KMS-11 (cell line): Measurements from ENCODE around the gene TMTC4.
"Not testable (repeated sequence)": the region's sequence is repeated elsewhere in the genome, so short reads cannot be mapped to it uniquely, and the experiment has no call there.

Experiments
- H2AFZ ChIP-seq: fragments of 200-600 bp; sonication (generic); 2 replicates; pipeline ENCODE4 v1.6.1; 2016; ENCODE audit warnings: antibody characterized with exemption, mixed run types, low read depth
- H3K27ac ChIP-seq: fragments of 200-600 bp; sonication (generic); 2 replicates; pipeline ENCODE4 v1.6.1; 2016; ENCODE audit warnings: mild to moderate bottlenecking, mixed run types
- H3K27me3 ChIP-seq: fragments of 200-600 bp; sonication (generic); 2 replicates; pipeline ENCODE4 v1.6.1; 2017; ENCODE audit warnings: mild to moderate bottlenecking, low read depth, mixed run types, moderate library complexity; ENCODE audit not compliant: insufficient read depth
- H3K36me3 ChIP-seq: fragments of 200-600 bp; sonication (generic); 2 replicates; pipeline ENCODE4 v1.6.1; 2017; ENCODE audit warnings: mild to moderate bottlenecking, mixed run types; ENCODE audit not compliant: insufficient read depth
- H3K4me1 ChIP-seq: fragments of 200-600 bp; sonication (generic); 2 replicates; pipeline ENCODE4 v1.6.1; 2016; ENCODE audit warnings: mild to moderate bottlenecking, low read depth, mixed run types; ENCODE audit not compliant: poor library complexity, severe bottlenecking
- H3K4me2 ChIP-seq: fragments of 200-600 bp; sonication (generic); 2 replicates; pipeline ENCODE4 v1.7.0; 2016; ENCODE audit warnings: mild to moderate bottlenecking, mixed run types
- H3K4me3 ChIP-seq: fragments of 200-600 bp; sonication (generic); IDR thresholded peaks from 2 replicates; pipeline ENCODE4 v1.6.1; 2017; ENCODE audit warnings: low read depth, low read length, mixed read lengths; ENCODE audit not compliant: insufficient read depth
- H3K79me2 ChIP-seq: fragments of 200-600 bp; sonication (generic); 2 replicates; pipeline ENCODE4 v1.6.1; 2016; ENCODE audit warnings: low read depth, mixed run types; ENCODE audit not compliant: insufficient read depth
- H3K9ac ChIP-seq: fragments of 200-600 bp; sonication (generic); 2 replicates; pipeline ENCODE4 v1.6.1; 2016; ENCODE audit warnings: mild to moderate bottlenecking, mixed run types
- H4K20me1 ChIP-seq: fragments of 200-600 bp; sonication (generic); 2 replicates; pipeline ENCODE4 v1.6.1; 2016; ENCODE audit warnings: mild to moderate bottlenecking, mixed run types; ENCODE audit not compliant: insufficient read depth
- CTCF ChIP-seq: fragments of 200-600 bp; sonication (generic); conservative IDR thresholded peaks from 2 replicates; pipeline ENCODE4 v1.6.1; 2017; ENCODE audit warnings: low read depth, mild to moderate bottlenecking, antibody characterized with exemption, low read length, moderate library complexity, mixed read lengths

TMTC4 gene

DNA sequence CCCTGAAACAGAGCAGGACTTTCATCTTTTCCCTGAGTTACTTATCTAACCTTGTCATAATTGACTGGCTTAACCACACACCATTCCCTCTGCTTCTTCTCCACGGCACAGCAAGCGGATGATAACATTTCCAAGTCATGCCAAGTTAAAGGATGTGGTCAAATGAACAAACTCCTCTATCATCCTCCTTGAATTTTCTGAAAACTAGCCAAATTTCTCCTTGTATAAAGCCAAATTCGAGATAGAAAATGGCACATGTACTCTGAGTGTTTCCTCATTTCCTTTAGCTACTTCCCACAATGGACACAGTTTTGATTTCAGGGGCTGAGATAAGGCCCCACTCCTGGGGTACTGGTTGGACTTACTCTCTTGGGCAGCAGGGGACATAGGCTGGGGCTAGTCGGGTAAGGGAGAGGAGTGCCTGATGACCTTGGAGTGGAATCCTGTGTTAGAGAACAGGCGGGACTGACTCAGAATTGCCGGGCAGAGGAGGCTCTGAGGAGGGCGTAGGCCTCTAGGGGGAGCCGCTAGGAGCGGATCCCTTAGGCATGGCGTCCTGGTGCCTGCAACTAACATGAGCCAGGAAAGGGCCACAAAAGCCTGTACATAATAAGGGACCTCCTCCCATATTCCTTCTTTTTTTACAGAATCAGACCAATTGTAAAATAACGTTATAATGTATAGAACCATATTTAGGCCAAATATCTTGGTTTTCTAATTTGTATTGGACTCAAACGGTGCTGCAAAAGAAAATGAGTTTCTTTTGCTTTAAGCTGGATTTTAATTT lies 20.3 kb upstream of the TMTC4 start:
- H2AFZ ChIP-seq, result no peak overlapping the region
- no peaks in the 10 kb centered on the region for H3K27me3 ChIP-seq
- H4K20me1 ChIP-seq, result no peaks in the 10 kb centered on the region
- H3K4me1 ChIP-seq, result no peaks in the 10 kb centered on the region
- no peak overlapping the region for H3K27ac ChIP-seq
- no peaks in the 10 kb centered on the region for H3K79me2 ChIP-seq
- H3K36me3 ChIP-seq, result no peaks in the 10 kb centered on the region
- no peak for TF ChIP-seq CTCF
- H3K4me2 ChIP-seq, result no peak overlapping the region
- no peak overlapping the region for H3K4me3 ChIP-seq
- H3K9ac ChIP-seq, result no peak overlapping the region

DNA sequence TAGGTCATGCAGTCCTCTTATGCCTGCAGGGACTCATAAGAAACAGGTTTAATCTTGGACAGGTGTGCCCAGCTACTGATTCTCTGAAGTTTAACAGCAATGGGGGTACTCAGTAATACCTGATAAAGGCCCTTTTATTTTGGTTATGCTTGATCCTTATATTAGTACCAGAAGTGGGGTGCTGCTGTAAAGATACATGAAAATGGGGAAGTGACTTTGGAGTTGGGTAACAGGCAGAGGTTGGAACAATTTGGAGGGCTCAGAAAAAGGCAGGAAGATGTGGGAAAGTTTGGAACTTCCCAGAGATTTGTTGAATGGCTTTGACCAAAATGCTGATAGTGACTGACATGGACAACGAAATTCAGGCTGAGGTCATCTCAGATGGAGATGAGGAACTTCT lies 14.6 kb upstream of the TMTC4 start:
- Histone ChIP-seq H4K20me1 (no peaks in the 10 kb centered on the region), H3K27ac (no peak overlapping the region), H3K4me3 (no peak overlapping the region), H3K27me3 (no peaks in the 10 kb centered on the region), H2AFZ (no peak overlapping the region), H3K4me1 (no peaks in the 10 kb centered on the region), H3K36me3 (no peaks in the 10 kb centered on the region), H3K9ac (no peak overlapping the region), H3K4me2 (no peak overlapping the region), H3K79me2 (no peaks in the 10 kb centered on the region)
- no peak for TF ChIP-seq CTCF

GRCh38 chr13:100680131-100680530 lies 5.5 kb upstream of the TMTC4 start:
- Histone ChIP-seq H3K79me2 (no peaks in the 10 kb centered on the region), H3K27ac (no peak overlapping the region), H3K4me1 (peaks cover 4% of the 10 kb centered on the region), H3K36me3 (no peaks in the 10 kb centered on the region), H4K20me1 (no peaks in the 10 kb centered on the region), H3K4me3 (no peak overlapping the region), H2AFZ (no peak overlapping the region), H3K27me3 (no peaks in the 10 kb centered on the region), H3K4me2 (no peak overlapping the region), H3K9ac (no peak overlapping the region)
- TF ChIP-seq CTCF, result no peak

DNA sequence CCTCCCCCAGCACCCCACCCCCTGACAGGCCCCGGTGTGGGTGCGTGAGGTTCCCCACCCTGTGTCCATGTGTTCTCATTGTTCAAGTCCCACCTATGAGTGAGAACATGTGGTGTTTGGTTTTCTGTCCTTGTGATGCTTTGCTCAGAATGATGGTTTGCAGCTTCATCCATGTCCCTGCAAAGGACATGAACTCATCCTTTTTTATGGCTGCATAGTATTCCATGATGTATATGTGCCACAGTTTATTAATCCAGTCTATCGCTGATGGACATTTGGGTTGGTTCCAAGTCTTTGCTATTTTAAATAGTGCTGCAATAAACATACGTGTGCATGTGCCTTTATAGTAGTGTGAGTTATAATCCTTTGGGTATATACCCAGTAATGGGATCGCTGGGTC lies 2.5 kb upstream of the TMTC4 start:
- H3K79me2 ChIP-seq, H3K4me1 ChIP-seq, H3K4me3 ChIP-seq, H4K20me1 ChIP-seq, H3K36me3 ChIP-seq, H3K4me2 ChIP-seq, H2AFZ ChIP-seq, H3K27ac ChIP-seq, H3K9ac ChIP-seq, H3K27me3 ChIP-seq: not testable (repeated sequence)

DNA sequence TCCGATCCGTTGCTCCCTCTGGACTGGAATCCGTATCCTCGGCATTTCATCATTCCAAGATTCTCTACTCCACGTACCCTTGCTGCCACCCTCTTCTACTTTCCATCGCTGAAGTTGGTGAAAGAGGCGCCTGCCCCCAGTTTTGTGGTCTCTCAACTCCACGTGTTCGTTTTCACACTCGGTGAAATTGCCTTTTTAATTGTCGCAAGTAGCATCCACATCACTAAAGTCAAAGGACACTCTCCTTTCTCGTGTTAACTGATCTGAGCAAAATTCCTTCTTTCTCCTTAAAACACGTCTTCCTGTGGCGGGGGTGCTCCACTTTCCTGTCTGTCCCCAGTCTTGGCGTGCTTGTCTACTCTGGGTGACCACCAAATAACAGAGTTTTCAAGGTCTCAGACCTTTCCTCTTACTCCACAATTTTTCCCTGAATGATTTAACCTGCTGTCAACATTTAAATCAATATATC lies 1.1 kb upstream of the TMTC4 start:
- H3K4me2 ChIP-seq, result peak overlapping the region; percentile 54
- no peaks in the 10 kb centered on the region for H4K20me1 ChIP-seq
- H3K27me3 ChIP-seq, result no peaks in the 10 kb centered on the region
- H2AFZ ChIP-seq, result peak overlapping the region; percentile 69; the same call in 1 of the 2 replicates
- H3K36me3 ChIP-seq, result no peaks in the 10 kb centered on the region
- H3K27ac ChIP-seq, result no peak overlapping the region
- H3K79me2 ChIP-seq, result no peaks in the 10 kb centered on the region
- TF ChIP-seq CTCF, result no peak
- H3K9ac ChIP-seq, result peak overlapping the region; percentile 52; the same call in 1 of the 2 replicates
- H3K4me1 ChIP-seq, result peaks cover 4% of the 10 kb centered on the region
- H3K4me3 ChIP-seq, result no peak overlapping the region
